Loucy (cell line): Measurements from ENCODE around the gene DLGAP3.
"Not testable (repeated sequence)": the region's sequence is repeated elsewhere in the genome, so short reads cannot be mapped to it uniquely, and the experiment has no call there.

Experiments
- H2AFZ ChIP-seq: fragments of 200-600 bp; sonication (generic); 2 replicates; pipeline ENCODE4 v1.6.0; 2016; ENCODE audit warnings: antibody characterized with exemption, mild to moderate bottlenecking, low read length, moderate library complexity
- H3F3A ChIP-seq: fragments of 200-600 bp; 2 replicates; pipeline ENCODE4 v1.6.0; 2016; ENCODE audit warnings: antibody characterized with exemption, low read depth, mild to moderate bottlenecking
- H3K27me3 ChIP-seq: fragments of 200-600 bp; sonication (generic); 2 replicates; pipeline ENCODE4 v1.6.1; 2014; ENCODE audit warnings: low read length, mild to moderate bottlenecking; ENCODE audit not compliant: insufficient read depth, poor library complexity, severe bottlenecking
- H3K36me3 ChIP-seq: fragments of 200-600 bp; sonication (generic); 2 replicates; pipeline ENCODE4 v1.6.1; 2016; ENCODE audit warnings: low read length; ENCODE audit not compliant: insufficient read depth
- H3K4me1 ChIP-seq: fragments of 200-600 bp; sonication (generic); 2 replicates; pipeline ENCODE4 v1.5.1; 2014; ENCODE audit warnings: low read length, mild to moderate bottlenecking; ENCODE audit not compliant: insufficient read depth, poor library complexity, severe bottlenecking
- H3K4me2 ChIP-seq: fragments of 200-600 bp; sonication (generic); 2 replicates; pipeline ENCODE4 v1.6.0; 2014; ENCODE audit warnings: antibody characterized with exemption, low read length, low read depth, mild to moderate bottlenecking; ENCODE audit not compliant: poor library complexity, severe bottlenecking
- H3K4me3 ChIP-seq: fragments of 200-600 bp; sonication (generic); 2 replicates; pipeline ENCODE4 v1.5.1; 2014; ENCODE audit warnings: low read length, mild to moderate bottlenecking, mixed read lengths; ENCODE audit not compliant: poor library complexity, severe bottlenecking
- H3K79me2 ChIP-seq: fragments of 200-600 bp; sonication (generic); 2 replicates; pipeline ENCODE4 v1.6.1; 2014; ENCODE audit warnings: low read length; ENCODE audit not compliant: insufficient read depth
- H3K9ac ChIP-seq: fragments of 200-600 bp; sonication (generic); 2 replicates; pipeline ENCODE4 v1.6.0; 2014; ENCODE audit warnings: mild to moderate bottlenecking, low read depth, low read length, moderate library complexity; ENCODE audit not compliant: poor library complexity, severe bottlenecking
- H3K9me2 ChIP-seq: fragments of 200-600 bp; sonication (generic); replicated peaks from 2 replicates; pipeline ENCODE4 v1.6.1; 2016; ENCODE audit warnings: low read depth, low read length, mixed read lengths
- H3K9me3 ChIP-seq: fragments of 200-600 bp; sonication (generic); 2 replicates; pipeline ENCODE4 v1.6.1; 2014; ENCODE audit warnings: mild to moderate bottlenecking, antibody characterized with exemption, low read length, low read depth; ENCODE audit not compliant: insufficient read depth
- H4K20me1 ChIP-seq: fragments of 200-600 bp; sonication (generic); 2 replicates; pipeline ENCODE4 v1.6.0; 2014; ENCODE audit warnings: antibody characterized with exemption, low read length, mild to moderate bottlenecking; ENCODE audit not compliant: insufficient read depth, poor library complexity, severe bottlenecking
- CTCF ChIP-seq: fragments of 200-600 bp; sonication (generic); conservative IDR thresholded peaks from 2 replicates; pipeline ENCODE4 v1.5.1; 2014; ENCODE audit warnings: mild to moderate bottlenecking, antibody characterized with exemption, low read length
- EZH2phosphoT487 ChIP-seq: fragments of 200-600 bp; IDR thresholded peaks from 2 replicates; pipeline ENCODE4 v1.6.1; 2018; ENCODE audit warnings: antibody characterized with exemption, mild to moderate bottlenecking, moderate library complexity, borderline replicate concordance

Gene DLGAP3

DNA sequence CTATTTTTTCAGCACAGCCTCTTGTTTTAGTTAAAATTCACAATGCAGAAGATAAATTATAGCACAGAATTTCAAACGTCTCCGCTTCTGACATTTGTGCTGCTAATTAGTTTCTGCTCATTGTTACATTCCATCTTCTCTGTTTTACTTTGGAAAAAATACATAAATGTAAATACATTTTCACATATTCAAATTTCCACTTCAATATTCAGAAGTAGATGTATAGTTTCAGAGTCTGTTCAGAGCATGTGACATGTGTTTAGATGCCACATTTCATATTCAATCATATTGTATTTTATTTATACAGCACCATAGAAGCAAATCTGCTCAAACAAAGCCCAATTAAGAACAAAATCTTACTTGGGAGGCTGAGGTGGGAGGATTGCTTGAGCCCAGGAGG, 36.1 kb upstream of the DLGAP3 start:
- Histone ChIP-seq H3K4me3 (no peak overlapping the region), H3K36me3 (no peaks in the 10 kb centered on the region), H3K9ac (no peak overlapping the region)

GRCh38 chr1:34950428-34950827, 21.0 kb upstream of the DLGAP3 start:
- Histone ChIP-seq H3K36me3 (no peaks in the 10 kb centered on the region), H3K9ac (no peak overlapping the region), H4K20me1 (no peaks in the 10 kb centered on the region), H3K4me2 (no peak overlapping the region), H3K79me2 (no peaks in the 10 kb centered on the region), H3K4me1 (no peaks in the 10 kb centered on the region), H2AFZ (no peak overlapping the region), H3F3A (no peaks in the 10 kb centered on the region), H3K27me3 (no peaks in the 10 kb centered on the region), H3K9me3 (no peaks in the 10 kb centered on the region), H3K9me2 (no peaks in the 10 kb centered on the region), H3K4me3 (no peak overlapping the region)
- TF ChIP-seq CTCF (no peak), EZH2phosphoT487 (no peak)

More for the DNA sequence above, 36.1 kb upstream of the DLGAP3 start:
- Histone ChIP-seq H3K9me3 (peaks cover 6% of the 10 kb centered on the region; the same call in 1 of the 2 replicates), H3F3A (no peaks in the 10 kb centered on the region), H3K27me3 (no peaks in the 10 kb centered on the region), H4K20me1 (no peaks in the 10 kb centered on the region), H3K79me2 (no peaks in the 10 kb centered on the region), H3K4me1 (no peaks in the 10 kb centered on the region), H3K4me2 (no peak overlapping the region), H3K9me2 (no peaks in the 10 kb centered on the region), H2AFZ (no peak overlapping the region)
- TF ChIP-seq EZH2phosphoT487 (no peak), CTCF (no peak)

DNA sequence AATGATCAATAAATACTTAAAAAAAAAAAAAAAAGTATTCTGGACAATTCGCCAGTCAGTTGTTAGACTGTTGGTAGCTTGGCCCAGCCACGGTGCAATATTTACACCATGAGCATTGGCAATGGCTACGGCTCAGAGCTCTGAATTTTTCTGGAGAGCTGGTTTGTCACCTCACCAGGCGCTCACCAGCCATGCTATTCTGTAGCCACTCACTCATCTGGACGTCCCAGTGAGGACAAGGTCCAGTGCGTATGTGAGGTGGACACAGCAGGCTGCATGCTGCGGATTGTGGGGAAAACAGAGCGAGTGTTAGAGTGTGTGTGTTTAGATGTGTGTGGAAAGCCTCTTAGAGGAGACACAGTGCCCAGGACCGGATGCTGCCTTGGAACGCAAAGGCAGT, 19.3 kb upstream of the DLGAP3 start:
- not testable (repeated sequence) for H3K4me2 ChIP-seq, H3K9me3 ChIP-seq, H3K4me3 ChIP-seq, H4K20me1 ChIP-seq, H3K9ac ChIP-seq, H2AFZ ChIP-seq, H3F3A ChIP-seq, H3K79me2 ChIP-seq, H3K9me2 ChIP-seq, H3K36me3 ChIP-seq, H3K27me3 ChIP-seq, H3K4me1 ChIP-seq

DNA sequence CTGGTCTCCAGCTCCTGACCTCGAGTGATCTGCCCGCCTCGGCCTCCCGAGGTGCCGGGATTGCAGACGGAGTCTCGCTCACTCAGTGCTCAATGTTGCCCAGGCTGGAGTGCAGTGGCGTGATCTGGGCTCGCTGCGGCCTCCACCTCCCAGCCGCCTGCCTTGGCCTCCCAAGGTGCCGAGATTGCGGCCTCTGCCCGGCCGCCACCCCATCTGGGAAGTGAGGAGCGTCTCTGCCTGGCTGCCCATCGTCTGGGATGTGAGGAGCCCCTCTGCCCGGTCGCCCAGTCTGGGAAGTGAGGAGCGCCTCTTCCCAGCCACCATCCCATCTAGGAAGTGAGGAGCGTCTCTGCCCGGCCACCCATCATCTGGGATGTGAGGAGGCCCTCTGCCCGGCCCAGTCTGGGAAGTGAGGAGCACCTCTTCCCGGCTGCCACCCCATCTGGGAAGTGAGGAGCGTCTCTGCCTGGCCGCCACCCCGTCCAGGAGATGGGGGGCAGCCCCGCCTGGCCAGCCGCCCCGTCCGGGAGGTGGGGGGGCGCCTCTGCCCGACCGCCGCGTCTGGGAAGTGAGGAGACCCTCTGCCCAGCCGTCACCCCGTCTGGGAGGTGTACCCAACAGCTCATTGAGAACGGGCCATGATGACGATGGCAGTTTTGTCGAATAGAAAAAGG, 18.3 kb upstream of the DLGAP3 start:
- not testable (repeated sequence) for H2AFZ ChIP-seq, H3K9ac ChIP-seq, H4K20me1 ChIP-seq, H3K4me1 ChIP-seq, H3K9me2 ChIP-seq, H3K36me3 ChIP-seq, H3K27me3 ChIP-seq, H3K4me2 ChIP-seq, H3F3A ChIP-seq, H3K4me3 ChIP-seq, H3K79me2 ChIP-seq, H3K9me3 ChIP-seq
